HG03108 (cell line): ENCODE measurements around the gene ECHS1.
A peak's percentile ranks its signal among the peaks of the same experiment; 100 is the strongest.
"Not testable (repeated sequence)": the region's sequence is repeated elsewhere in the genome, so short reads cannot be mapped to it uniquely, and the experiment has no call there.

Experiments used
- ATAC-seq: cut with Tn5 transposase; IDR thresholded peaks from one replicate; pipeline ENCODE4 v1.9.1; 2021; ENCODE audit warnings: moderate library complexity; ENCODE audit not compliant: unreplicated experiment

ECHS1 gene

DNA sequence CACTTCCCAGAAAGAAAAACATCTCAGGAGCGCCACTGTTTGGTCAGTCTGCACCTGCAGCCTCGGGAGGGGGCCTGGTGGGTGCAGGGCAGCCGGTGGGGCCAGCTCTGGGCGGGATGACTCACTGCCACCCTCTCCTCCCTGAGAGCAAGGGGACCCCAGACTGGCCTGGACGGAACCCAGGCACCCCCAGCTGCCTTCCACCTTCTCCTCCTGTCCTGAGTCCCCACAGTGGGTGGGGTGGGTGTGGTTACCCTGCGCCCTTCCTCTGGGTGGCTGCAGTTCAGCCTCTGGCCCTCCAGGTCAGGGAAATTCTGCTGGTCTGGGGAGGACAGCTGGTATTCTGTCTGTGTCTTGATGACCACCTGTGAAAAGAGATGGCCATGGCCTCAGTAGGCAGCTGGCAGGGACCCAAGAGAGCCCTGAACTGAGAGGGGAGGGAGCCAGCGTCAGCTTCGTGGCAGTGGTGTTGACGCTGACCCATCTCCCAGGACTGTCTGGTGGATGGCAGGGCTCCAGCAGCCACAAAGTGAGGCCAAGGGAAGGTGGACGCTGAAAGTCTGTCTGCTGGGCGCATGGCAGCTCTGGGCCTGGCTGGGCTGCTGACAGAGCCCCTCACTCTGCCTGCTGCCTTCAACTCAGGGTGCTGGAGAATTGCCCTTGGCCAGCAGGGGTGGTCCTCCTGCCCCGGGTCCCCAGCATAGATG, 45.4 kb downstream of the ECHS1 start:
- no peak for ATAC-seq

DNA sequence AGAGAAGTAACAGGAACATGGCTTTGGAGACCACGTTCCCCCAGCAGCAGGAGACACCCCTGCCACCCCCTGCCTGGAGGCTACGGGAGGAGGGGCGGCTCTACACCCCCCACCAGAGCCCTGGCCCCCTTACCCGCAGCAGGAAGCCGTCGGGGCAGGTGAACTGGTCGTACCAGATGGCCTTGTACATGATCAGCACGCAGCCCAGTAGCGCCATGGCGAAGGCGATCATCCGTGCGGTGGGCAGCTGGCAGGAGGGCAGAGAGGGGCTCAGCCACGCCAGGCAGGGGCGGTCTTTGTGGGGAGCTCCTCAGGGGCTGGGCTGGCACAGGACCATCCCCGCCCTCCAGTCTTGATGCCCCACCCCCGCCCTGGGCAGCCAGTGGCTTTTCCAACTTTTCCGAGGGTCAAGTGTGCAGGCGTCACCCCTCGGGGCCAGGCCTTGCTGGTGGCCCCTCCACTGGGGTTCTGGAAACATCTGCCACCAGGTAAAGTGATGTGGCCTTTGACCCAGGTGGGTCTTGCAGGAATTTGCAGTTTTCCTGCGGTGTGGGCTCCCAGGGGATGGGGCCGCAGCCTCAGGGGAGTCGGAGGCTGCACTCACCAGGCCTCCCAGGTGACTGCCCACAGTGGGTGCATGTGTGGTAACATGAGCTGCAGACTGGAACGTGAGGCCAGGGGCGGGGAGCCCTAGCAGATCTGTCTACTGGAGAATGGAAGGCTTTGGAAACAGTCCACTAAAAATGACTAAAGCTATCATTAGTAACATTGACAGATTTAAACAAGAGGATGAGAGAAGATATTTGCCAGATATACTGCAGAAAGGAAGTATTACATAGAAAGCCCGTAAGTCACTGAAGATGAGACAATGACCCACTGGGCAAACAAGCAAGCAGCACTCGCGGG, 46.2 kb downstream of the ECHS1 start:
- no peak for ATAC-seq

DNA sequence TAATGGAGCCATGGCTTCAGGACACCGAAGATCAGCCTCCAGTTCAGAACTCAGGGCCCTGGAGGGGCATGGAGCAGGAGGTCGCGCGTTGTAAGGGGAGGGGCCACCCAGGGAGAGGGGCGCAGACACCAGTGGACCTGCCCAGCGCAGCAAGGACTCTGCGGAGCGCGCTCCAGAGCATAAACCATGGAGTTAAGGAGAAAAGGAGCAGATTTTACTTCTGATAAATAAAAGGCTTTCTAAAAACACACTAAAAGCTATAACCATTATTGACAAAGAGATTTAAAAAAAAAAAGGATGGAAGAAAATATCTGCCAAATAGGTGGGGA, 47.0 kb downstream of the ECHS1 start:
- no peak for ATAC-seq

DNA sequence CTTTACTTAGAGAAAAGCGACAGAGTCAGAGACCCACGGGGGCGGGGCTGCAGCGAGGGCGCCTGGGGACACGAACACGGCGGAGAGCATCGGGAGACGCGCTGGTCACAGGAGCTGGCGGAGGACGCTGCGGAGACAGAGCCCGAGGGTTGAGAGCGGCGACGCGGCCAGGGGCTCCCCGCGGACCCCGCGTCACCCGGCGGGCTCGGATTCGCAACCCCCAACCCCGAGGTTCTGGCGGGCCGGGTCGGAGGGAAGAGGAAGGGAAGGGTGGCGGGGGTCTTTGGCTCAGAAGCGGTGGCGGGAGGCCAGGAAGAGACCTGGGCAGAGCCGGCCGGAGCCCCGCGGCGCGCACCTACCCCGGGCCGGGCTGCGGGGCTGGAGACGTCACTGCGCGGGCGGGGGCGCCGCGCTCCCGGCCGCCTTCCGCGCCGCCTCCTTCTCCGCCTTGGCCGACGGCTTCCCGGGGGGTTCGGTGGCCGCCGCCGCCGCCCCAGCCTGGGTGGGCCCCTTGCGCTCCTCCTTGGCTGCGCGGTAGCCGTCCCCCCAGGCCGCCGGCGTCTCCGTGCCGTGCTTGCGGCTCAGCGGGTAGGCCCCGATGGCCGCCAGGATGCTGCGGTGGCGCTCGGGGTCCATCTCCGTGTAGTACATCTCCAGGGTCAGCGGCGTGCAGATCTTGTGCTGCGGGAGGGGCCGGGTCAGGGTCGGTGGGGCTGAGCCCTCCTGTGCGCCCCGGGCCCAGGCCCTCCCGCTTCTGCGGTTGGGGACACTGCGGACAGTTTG, 47.5 kb downstream of the ECHS1 start:
- no peak for ATAC-seq

DNA sequence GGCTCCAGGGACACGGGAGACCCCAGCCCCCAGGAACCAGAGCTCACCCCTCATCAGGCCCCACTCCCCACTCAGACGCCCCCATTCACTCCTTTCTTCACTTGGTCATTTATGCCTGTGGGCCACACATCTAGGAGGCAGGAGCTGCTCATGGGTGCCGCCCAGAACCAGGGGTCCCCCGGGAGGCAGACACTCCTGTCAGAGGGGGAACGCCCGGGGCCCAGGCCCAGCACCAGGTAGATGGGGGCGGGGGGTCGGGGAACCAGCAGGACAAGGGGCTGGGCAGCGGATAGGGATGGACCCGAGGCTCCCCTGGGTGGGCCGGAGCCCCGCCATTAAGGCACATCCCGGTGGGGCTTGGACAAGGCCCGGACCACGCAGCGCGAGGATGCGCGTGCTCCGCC, 48.3 kb downstream of the ECHS1 start:
- ATAC-seq = no peak

DNA sequence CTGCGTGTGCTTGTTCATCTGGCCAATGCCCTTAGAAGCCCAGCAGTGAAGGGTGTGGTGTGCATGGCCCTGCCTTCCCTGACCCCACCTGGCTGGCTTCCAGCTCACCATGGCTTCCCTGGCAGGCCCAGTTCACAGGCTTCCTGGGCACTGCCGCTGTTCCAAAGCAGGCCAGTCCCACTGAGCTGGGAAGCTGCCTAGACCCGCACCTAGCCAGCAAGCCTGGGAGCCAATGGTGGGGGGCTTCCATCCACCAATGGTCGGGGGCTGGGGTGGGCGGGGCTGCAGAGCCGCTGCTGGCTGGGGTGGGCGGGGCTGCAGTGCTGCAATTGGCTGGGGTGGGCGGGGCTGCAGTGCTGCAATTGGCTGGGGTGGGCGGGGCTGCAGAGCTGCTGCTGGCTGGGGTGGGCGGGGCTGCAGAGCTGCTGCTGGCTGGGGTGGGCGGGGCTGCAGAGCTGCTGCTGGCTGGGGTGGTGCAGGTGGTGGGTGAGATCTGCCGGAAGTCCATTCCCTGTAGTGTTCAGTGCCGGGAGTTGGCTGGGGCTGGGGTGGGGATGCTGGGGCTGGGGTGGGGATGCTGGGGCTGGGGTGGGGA, 48.9 kb downstream of the ECHS1 start:
- ATAC-seq = no peak

DNA sequence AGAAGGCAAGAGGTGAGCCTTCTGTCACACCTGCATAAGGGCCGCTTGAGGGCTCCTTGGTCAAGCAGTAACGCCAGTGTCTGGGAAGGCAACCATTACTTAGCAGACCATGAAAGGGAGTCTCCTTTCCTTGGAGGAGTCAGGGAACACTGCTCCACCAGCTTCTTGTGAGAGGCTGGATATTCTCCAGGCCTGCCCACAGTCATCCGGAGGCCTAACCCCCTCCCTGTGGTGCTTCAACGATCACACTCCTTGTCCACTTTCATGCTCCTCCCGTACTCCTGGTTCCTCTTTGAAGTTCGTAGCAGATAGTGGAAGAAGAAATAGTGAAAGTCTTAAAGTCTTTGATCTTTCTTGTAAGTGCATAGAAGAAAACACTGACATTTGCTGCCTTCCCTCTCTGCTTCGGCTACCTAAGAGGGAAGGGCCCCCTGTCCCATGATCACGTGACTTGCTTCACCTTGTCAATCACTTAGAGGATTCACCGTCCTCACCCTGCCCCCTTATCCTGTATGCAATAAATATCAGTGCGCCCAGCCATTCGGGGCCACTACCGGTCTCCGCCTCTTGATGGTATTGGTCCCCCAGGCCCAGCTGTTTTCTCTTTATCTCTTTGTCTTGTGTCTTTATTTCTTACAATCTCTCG, 51.0 kb downstream of the ECHS1 start:
- not testable (repeated sequence) for ATAC-seq

DNA sequence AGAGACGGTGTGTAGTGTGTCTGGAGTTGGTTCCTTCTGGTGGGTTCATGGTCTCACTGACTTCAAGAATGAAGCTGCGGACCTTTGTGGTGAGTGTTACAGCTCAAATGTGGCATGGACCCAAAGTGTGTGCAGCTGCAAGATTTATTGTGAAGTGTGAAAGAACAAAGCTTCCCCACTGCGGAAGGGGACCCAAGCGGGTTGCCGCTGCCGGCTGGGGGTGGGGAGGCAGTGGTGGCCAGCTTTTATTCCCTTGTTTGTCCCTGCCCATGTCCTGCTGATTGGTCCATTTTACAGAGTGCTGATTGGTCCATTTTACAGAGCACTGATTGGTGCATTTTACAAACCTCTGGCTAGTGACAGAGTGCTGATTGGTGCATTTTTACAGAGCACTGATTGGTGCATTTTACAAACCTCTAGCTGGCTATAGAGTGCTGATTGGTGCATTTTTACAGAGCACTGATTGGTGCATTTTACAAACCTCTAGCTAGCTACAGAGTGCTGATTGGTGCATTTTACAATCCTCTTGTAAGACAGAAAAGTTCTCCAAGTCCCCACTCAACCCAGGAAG, 52.2 kb downstream of the ECHS1 start:
- not testable (repeated sequence) for ATAC-seq

DNA sequence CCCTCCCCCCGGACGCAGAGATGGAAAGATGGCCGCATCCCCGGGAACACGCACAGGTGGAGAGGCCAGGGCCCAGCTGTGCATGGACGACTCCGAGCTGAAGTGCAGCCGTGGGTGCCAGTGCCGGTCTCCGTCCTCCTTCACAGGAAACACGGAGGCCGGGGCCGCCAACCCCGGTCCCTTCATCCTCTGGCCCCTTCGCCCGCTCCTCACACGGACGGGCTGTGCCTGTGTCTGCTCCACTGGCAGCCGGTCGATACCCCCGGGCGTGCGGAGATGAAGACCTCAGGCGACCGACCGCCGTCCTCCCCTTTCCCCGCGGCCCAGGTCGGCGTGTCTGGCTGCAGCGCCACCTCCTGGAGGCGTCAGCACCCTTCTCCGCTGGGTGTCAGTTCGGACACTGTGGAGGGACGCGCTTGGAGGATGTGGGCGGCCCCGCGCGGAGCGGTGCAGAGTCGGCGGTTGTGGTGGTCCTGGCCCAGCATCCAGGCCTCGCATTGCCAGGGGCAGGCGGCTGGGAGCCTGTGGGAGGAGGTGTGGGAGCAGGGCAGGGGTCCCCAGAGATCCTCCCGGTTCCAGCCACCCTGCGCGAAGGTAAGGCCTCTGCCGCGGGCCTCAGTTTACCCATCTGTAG, 54.5 kb downstream of the ECHS1 start:
- ATAC-seq = peak; percentile 81

DNA sequence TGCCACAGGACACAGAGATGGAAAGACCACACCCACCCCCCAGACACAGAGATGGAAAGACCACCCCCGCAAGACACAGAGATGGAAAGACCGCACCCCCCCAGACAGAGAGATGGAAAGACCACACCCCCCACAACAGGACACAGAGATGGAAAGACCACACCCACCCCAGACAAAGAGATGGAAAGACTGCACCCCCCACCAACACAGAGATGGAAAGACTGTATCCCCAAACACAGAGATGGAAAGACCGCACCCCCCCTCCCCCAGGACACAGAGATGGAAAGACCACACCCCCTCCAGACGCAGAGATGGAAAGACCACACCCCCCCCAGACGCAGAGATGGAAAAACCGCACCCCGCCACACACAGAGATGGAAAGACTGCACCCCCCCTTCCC, 56.4 kb downstream of the ECHS1 start:
- no peak for ATAC-seq

DNA sequence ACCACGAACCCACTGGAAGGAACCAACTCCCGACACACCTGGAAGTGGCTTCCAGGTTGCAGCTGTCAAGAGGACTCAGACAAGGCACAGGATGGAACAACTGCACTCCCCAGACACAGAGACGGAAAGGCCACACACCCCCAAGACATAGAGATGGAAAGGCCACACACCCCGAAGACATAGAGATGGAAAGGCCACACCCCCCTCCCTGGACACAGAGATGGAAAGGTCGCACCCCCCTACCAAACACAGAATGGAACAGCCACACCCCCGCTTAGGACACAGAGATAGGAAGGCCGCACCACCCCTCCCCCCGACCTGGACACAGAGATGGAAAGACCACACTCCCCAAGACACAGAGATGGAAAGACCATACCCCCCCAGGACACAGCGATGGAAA, 56.9 kb downstream of the ECHS1 start:
- no peak for ATAC-seq

DNA sequence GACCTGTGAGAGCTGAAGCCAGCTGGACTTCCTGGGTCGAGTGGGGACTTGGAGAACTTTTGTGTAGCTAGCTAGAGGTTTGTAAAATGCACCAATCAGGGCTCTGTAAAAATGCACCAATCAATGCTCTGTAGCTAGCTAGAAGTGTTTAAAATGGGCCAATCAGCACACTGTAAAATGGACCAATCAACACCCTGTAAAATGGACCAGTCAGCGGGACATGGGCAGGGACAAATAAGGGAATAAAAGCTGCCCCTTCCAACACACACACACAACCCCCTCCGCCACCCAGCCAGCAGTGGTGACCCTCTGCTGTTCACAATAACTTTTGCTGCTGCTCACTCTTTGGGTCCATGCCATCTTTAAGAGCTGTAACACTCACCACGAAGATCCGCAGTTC, 57.3 kb downstream of the ECHS1 start:
- no peak for ATAC-seq

DNA sequence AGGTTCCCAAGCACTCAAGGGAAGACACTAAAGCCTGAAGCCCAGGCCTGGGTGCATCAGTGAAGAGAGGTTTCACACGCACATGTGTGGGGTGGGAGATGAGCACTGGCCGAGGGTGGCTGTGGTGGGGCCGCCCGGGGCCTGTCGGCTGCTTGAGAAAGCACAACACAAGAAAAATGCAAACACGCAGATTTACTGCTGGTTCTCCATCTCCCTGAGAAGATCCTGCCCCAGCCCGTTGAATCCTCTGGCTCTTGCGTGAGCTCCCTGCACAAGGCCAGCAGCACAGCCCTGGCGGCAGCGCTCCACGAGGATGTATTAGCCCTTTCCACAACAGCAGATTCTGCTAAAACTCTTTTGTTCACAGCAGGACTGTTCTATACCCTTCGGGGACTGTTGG, 58.2 kb downstream of the ECHS1 start:
- no peak for ATAC-seq

DNA sequence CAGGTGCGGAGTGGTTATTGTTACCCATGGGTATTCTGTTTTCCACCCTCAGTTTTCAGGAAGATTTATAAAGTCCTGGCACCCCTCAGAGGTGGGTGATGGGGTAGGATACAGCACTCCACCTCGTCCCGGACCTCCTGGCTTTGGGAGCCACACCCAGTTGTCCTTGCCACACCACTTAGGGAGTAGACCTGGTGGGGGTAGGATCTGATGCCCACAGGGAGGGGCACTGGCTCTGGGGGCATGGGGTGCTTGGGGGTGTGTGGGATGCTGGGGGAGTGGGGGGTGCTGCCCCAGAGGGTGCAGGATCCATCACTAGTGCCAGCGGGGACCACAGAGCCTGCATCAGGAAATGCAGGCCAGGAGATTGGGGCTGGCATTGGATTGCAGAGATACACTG, 60.0 kb downstream of the ECHS1 start:
- no peak for ATAC-seq

DNA sequence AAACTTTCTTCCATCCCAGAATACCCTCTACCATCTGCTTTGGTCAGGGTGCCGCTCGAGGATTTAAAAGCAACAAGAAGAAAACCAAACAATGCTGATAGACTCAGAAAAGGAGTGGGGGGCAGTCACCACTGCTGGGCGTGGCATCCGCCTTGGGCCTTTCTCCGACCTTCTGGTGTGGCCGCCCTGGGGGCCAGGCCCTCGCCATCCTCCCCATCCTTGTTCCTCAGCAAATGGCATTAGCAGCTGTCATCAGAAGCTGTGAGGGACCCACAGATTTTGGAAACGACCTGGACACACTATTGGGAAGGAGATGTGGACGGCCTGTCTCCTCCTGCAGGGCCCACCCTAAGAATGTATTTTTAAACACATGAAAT, 60.4 kb downstream of the ECHS1 start:
- ATAC-seq = no peak
